ENCODE data around the gene EFNB2. TPM values are rescaled to one million over a fixed set of nuclear protein-coding genes. Genes with fewer than 3 reads are reported as not detected.

The EFNB2 gene
- total and polyA plus RNA-seq, 2 donors from 2014 or later: 12.7 to 32.8 TPM

- Histone ChIP-seq H3K4me3 (ENCODE audit: low read length in 3 of 3) (no peak overlapping the region), H3K27me3 (ENCODE audit: control insufficient read depth, insufficient read depth, low read length) (no peaks in the 10 kb centered on the region), H3K36me3 (ENCODE audit: control insufficient read depth in 2 of 3, insufficient read depth in 3 of 3, low read length in 3 of 3) (peaks cover 3 to 9% (median 5%) of the 10 kb centered on the region in 3 donors), H3K27ac (ENCODE audit: low read depth in 2 of 2, low read length in 2 of 2) (no peak overlapping the region), H3K9me3 (ENCODE audit: control insufficient read depth in 2 of 3, insufficient read depth in 1 of 3, low read length in 3 of 3) (no peaks in the 10 kb centered on the region), H3K9ac (ENCODE audit: low read length in 3 of 3) (no peak overlapping the region), H3K4me1 (ENCODE audit: control insufficient read depth in 2 of 3, insufficient read depth in 2 of 3, low read depth in 1 of 3, low read length in 3 of 3) (no peaks in the 10 kb centered on the region)
- no peak for DNase-seq
- TF ChIP-seq CTCF (IDR thresholded peaks at IDR 0.05; ENCODE audit: borderline replicate concordance, extremely low read depth, insufficient read depth): no peak
- intact Hi-C loops (cut with DNase I): no loop called here
- no peak for FAIRE-seq
Observed at GRCh38 chr13:106541826-106542225, 6.4 kb upstream of the EFNB2 start.

GRCh38 chr13:106540613-106541012 lies 5.2 kb upstream of the EFNB2 start:
- no peaks in the 10 kb centered on the region for H3K27me3 ChIP-seq (ENCODE audit: control insufficient read depth, insufficient read depth, low read length)
- no peak overlapping the region for H3K4me3 ChIP-seq (ENCODE audit: low read length in 3 of 3)
- no peak overlapping the region for H3K9ac ChIP-seq (ENCODE audit: low read length in 3 of 3)
- intact Hi-C loops (cut with DNase I): no loop called here
- DNase-seq: no peak
- no peaks in the 10 kb centered on the region for H3K9me3 ChIP-seq (ENCODE audit: control insufficient read depth in 2 of 3, insufficient read depth in 1 of 3, low read length in 3 of 3)
- H3K36me3 ChIP-seq (ENCODE audit: control insufficient read depth in 2 of 3, insufficient read depth in 3 of 3, low read length in 3 of 3): peaks cover 3 to 9% (median 5%) of the 10 kb centered on the region in 3 donors
- no peak for FAIRE-seq
- no peak for TF ChIP-seq CTCF (IDR thresholded peaks at IDR 0.05; ENCODE audit: borderline replicate concordance, extremely low read depth, insufficient read depth)
- no peaks in the 10 kb centered on the region for H3K4me1 ChIP-seq (ENCODE audit: control insufficient read depth in 2 of 3, insufficient read depth in 2 of 3, low read depth in 1 of 3, low read length in 3 of 3)
- no peak overlapping the region for H3K27ac ChIP-seq (ENCODE audit: low read depth in 2 of 2, low read length in 2 of 2)

GRCh38 chr13:106537521-106537920 lies 2.1 kb upstream of the EFNB2 start:
- Histone ChIP-seq H3K9ac (ENCODE audit: low read length in 3 of 3) (no peak overlapping the region), H3K4me1 (ENCODE audit: control insufficient read depth in 2 of 3, insufficient read depth in 2 of 3, low read depth in 1 of 3, low read length in 3 of 3) (no peaks in the 10 kb centered on the region), H3K27me3 (ENCODE audit: control insufficient read depth, insufficient read depth, low read length) (no peaks in the 10 kb centered on the region), H3K36me3 (ENCODE audit: control insufficient read depth in 2 of 3, insufficient read depth in 3 of 3, low read length in 3 of 3) (peaks cover 3 to 6% (median 5%) of the 10 kb centered on the region in 3 donors), H3K9me3 (ENCODE audit: control insufficient read depth in 2 of 3, insufficient read depth in 1 of 3, low read length in 3 of 3) (no peaks in the 10 kb centered on the region), H3K4me3 (ENCODE audit: low read length in 3 of 3) (no peak overlapping the region), H3K27ac (ENCODE audit: low read depth in 2 of 2, low read length in 2 of 2) (no peak overlapping the region)
- FAIRE-seq (no peak), DNase-seq (no peak)
- TF ChIP-seq CTCF (IDR thresholded peaks at IDR 0.05; ENCODE audit: borderline replicate concordance, extremely low read depth, insufficient read depth): no peak
- intact Hi-C loops (cut with DNase I): no loop called here
